Thoracic aorta (tissue), 2 donors: ENCODE data around the gene WIZ. TPM values are rescaled to one million over a fixed set of nuclear protein-coding genes. Genes with fewer than 3 reads are reported as not detected.
A peak's percentile ranks its signal among the peaks of the same experiment; 100 is the strongest.

Experiments
- ATAC-seq: fragments of 150-250 bp; one replicate; pipeline ENCODE4 v1.8.0; 2017; ENCODE audit warnings: low read depth; ENCODE audit not compliant: insufficient number of reproducible peaks, low FRiP score
- DNase-seq: peaks from one replicate; pipeline ENCODE4 v3.0.0-alpha.2; 2020; ENCODE audit warnings: low spot score
- H3K27ac ChIP-seq, 2 donors: fragments of 200-600 bp; sonication (generic); 1 replicate in 1 of 2; 2 replicates in 1 of 2; pipeline ENCODE4 v1.5.1; 2016; ENCODE audit warnings: mild to moderate bottlenecking in 2 of 2, moderate library complexity in 2 of 2
- H3K27me3 ChIP-seq: fragments of 200-600 bp; sonication (generic); replicated peaks from 2 replicates; pipeline ENCODE4 v1.6.0; 2016; ENCODE audit warnings: mild to moderate bottlenecking; ENCODE audit not compliant: insufficient read depth
- H3K36me3 ChIP-seq: fragments of 200-600 bp; sonication (generic); one replicate; pipeline ENCODE4 v1.5.1; 2016
- H3K4me1 ChIP-seq, 2 donors: fragments of 200-600 bp; sonication (generic); 1 replicate in 1 of 2; 2 replicates in 1 of 2; pipeline versions ENCODE4 v1.5.1 to v1.6.0; 2016; ENCODE audit warnings: low read depth in 2 of 2, mild to moderate bottlenecking in 1 of 2; ENCODE audit not compliant: control insufficient read depth in 1 of 2
- H3K4me3 ChIP-seq: fragments of 200-600 bp; sonication (generic); 2 replicates; pipeline ENCODE4 v1.5.1; 2016; ENCODE audit warnings: mild to moderate bottlenecking
- H3K9me3 ChIP-seq: fragments of 200-600 bp; sonication (generic); 2 replicates; pipeline ENCODE4 v1.5.1; 2016
- total RNA-seq, 2 donors: library from RNA; depleted of rRNA; stranded (reverse); fragments of >200 nt; gene quantifications; one replicate each; pipeline versions ENCODE4 v1.1.0 to v1.2.3, GENCODE V29; 2016
- TF ChIP-seq, protein P1 (sequence below): fragments of 200-600 bp; sonication (generic); IDR thresholded peaks from one replicate; pipeline ENCODE4 v1.5.1; 2019; ENCODE audit warnings: antibody characterized with exemption

Gene WIZ
- total RNA-seq, 2 donors from 2014 or later = 37.8 to 45.3 TPM

- H3K27me3 ChIP-seq = no peaks in the 10 kb centered on the region
- DNase-seq = no peak
- no peak overlapping the region for H3K27ac ChIP-seq
- TF ChIP-seq, protein P1, sequence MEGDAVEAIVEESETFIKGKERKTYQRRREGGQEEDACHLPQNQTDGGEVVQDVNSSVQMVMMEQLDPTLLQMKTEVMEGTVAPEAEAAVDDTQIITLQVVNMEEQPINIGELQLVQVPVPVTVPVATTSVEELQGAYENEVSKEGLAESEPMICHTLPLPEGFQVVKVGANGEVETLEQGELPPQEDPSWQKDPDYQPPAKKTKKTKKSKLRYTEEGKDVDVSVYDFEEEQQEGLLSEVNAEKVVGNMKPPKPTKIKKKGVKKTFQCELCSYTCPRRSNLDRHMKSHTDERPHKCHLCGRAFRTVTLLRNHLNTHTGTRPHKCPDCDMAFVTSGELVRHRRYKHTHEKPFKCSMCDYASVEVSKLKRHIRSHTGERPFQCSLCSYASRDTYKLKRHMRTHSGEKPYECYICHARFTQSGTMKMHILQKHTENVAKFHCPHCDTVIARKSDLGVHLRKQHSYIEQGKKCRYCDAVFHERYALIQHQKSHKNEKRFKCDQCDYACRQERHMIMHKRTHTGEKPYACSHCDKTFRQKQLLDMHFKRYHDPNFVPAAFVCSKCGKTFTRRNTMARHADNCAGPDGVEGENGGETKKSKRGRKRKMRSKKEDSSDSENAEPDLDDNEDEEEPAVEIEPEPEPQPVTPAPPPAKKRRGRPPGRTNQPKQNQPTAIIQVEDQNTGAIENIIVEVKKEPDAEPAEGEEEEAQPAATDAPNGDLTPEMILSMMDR = no peak
- H3K4me3 ChIP-seq = peak overlapping the region; percentile 63
- peaks cover 0 to 9% of the 10 kb centered on the region in 2 donors for H3K4me1 ChIP-seq
- ATAC-seq = no peak
- no peaks in the 10 kb centered on the region for H3K36me3 ChIP-seq
- no peaks in the 10 kb centered on the region for H3K9me3 ChIP-seq
Observed at GRCh38 chr19:15468675-15469512, 19.1 kb upstream of the WIZ start.

DNA sequence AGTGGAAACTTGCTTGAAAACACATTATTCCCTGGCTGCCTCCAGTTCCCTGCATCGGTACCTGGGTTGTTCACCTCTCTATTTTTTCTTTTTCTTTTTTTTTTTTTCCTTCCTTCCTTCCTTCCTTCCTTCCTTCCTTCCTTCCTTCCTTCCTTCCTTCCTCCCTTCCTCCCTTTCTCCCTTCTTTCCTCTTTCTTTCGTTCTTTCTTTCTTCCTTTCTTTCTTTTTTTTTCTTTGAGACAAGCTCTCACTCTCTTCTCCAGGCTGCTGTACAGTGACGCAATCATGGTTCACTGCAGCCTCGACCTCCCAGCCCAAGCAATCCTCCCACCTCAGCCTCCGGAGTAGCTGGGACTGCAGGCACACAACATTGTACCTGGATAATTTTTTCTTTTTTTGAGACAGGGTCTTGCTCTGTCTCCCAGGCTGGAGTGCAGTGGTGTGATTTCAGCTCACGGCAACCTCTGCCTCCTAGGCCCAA, 18.0 kb upstream of the WIZ start:
- H3K4me3 ChIP-seq = no peak overlapping the region
- H3K27ac ChIP-seq = no peak overlapping the region
- H3K9me3 ChIP-seq = no peaks in the 10 kb centered on the region
- H3K36me3 ChIP-seq = no peaks in the 10 kb centered on the region
- DNase-seq (no peak), ATAC-seq (no peak)
- peaks cover 0 to 9% of the 10 kb centered on the region in 2 donors for H3K4me1 ChIP-seq
- no peaks in the 10 kb centered on the region for H3K27me3 ChIP-seq
- TF ChIP-seq, protein P1 = no peak

DNA sequence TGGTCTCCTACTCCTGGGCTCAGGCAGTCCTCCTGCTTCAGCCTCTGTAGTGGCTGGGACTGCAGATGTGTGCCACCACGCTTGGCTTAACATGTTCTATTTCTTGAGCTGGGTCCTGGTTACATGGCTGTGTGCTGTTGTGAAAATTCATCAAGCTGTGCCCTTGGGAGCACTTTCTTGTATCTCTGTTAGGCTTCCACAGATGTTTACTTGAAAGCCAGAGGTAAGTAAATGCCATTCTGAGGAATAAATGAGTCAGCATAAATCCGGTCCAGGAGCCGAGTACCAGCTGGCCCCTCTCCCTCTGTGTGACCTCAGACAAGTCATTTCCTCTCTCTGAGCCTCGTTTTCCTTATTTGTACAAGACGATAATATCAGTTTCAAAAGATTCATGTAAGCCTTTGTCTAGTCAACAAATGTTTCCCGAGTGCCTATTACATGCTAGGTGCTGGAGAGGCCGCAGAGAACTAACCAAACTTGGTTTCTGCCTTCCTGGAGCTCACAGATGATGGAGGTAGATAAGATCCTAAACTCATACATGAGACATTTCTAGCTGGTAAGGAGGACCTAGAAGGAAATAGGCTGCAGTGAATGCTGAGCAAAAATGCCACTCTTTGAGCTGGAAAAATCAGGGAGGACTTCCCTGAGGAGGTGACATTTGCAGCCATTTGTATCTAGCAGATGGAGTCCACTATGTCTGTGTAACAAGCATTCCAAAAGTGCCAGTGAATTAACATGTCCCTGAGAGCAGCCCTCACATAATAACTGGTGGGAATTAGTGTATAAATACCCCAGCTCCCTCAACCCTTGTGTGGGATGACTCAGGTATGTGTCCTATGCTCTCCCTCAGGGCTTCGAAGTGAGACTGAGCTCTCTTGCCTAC, 17.3 kb upstream of the WIZ start:
- DNase-seq (no peak), ATAC-seq (no peak)
- TF ChIP-seq, protein P1 = no peak
- Histone ChIP-seq H3K4me3 (no peak overlapping the region), H3K27ac (no peak overlapping the region), H3K27me3 (no peaks in the 10 kb centered on the region), H3K9me3 (no peaks in the 10 kb centered on the region), H3K36me3 (no peaks in the 10 kb centered on the region), H3K4me1 (peaks cover 0 to 9% of the 10 kb centered on the region in 2 donors)

DNA sequence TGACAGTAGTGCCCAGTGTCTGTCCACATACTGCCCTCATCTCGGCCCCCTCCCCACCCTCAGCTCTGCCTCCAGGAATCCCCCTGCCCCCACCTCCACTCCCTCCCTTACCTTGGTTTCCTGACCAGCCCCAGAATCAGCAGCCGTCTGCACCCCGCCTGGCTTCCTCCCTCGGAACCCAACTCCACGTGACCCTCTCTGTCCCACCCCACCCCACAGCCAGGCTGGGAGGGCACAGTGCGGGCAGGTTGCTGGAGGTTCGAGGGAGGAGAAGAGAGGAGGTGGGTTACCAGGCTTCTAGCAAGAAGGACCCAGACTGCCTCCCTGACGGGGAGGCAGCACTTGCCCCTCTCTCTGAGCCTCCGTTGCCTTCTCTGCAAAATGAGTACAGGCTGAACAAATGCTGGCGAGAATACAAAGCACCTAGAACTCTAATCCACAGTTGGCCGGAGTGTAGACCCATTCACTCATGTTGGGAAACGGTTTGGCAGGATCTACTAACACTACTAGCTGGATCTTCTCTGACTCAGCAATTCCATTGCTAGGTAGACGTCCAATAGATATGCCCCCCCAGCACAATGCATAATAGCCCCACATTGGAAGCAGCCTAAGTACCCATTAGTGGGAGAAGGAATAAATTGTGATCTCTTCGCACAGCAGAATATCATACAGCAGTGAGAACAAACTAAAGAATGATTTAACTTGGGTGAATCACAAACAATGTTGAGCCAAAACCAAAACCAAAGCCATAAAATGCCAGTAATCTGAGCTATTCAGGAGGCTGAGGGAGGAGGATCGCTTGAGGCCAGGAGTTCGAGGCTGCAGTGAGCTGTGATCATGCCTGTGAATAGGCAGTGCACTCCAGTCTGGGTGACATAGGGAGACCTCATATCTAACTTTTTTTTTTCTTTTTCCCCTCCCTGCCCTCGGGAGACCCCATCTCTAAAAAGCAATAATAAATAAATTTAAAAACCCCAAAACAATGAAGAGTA, 14.9 kb upstream of the WIZ start, which contains the start of gene RASAL3:
Gene RASAL3 (minus strand): TSS at position 151 of the 992 bp plus-strand sequence. CDS start 186 bp downstream, outside the sequence.
- TF ChIP-seq, protein P1 = no peak

More for the DNA sequence above, 14.9 kb upstream of the WIZ start, which contains the start of gene RASAL3:
- ATAC-seq (no peak), DNase-seq (no peak)
- H3K9me3 ChIP-seq = no peaks in the 10 kb centered on the region
- H3K36me3 ChIP-seq = no peaks in the 10 kb centered on the region
- H3K27me3 ChIP-seq = no peaks in the 10 kb centered on the region
- peak within 1 kb of the TSS; percentile 70 for H3K4me3 ChIP-seq
- no peak within 1 kb of the TSS for H3K27ac ChIP-seq
- H3K4me1 ChIP-seq = peaks cover 0 to 5% of the 10 kb centered on the region in 2 donors
